ENCODE measurements around the gene HOXA4.

Gene HOXA4

GRCh38 chr7:27130540-27131389, at the start of gene HOXA4:
TSS of gene HOXA4 (minus strand) at chr7:27130757. CDS start at chr7:27130733, 24 bp downstream.
- peak; percentile 80 to 84 for DNase-seq

- DNase-seq = peak; percentile 52 to 65
Measured at GRCh38 chr7:27179503-27180430, 49.2 kb upstream of the HOXA4 start.

- no peak for DNase-seq
Measured at GRCh38 chr7:27179030-27179429, 48.5 kb upstream of the HOXA4 start.

GRCh38 chr7:27178366-27178765, 47.8 kb upstream of the HOXA4 start:
- DNase-seq = no peak

- no peak for DNase-seq
Measured at GRCh38 chr7:27177795-27178320, 47.3 kb upstream of the HOXA4 start.

- DNase-seq = no peak
Measured at GRCh38 chr7:27176962-27177794, 46.6 kb upstream of the HOXA4 start.

- DNase-seq = no peak
Measured at GRCh38 chr7:27176524-27176845, 45.9 kb upstream of the HOXA4 start.

GRCh38 chr7:27175626-27176523, 45.3 kb upstream of the HOXA4 start:
- no peak for DNase-seq

GRCh38 chr7:27174874-27175625, 44.5 kb upstream of the HOXA4 start:
- no peak for DNase-seq

- DNase-seq = no peak
Measured at GRCh38 chr7:27173956-27174873, 43.7 kb upstream of the HOXA4 start, which contains the start of gene HOXA10. TSS of gene HOXA10 (minus strand) at chr7:27174320. CDS start at chr7:27174306, 14 bp downstream.

- DNase-seq = peak in 1 of 2 donors; percentile 40
Measured at GRCh38 chr7:27173511-27173955, 43.0 kb upstream of the HOXA4 start.

GRCh38 chr7:27172823-27173510, 42.4 kb upstream of the HOXA4 start:
- DNase-seq = no peak

- no peak for DNase-seq
Measured at GRCh38 chr7:27172315-27172774, 41.8 kb upstream of the HOXA4 start.

GRCh38 chr7:27171637-27172314, 41.2 kb upstream of the HOXA4 start:
- DNase-seq = no peak

- no peak for DNase-seq
Measured at GRCh38 chr7:27171325-27171636, 40.7 kb upstream of the HOXA4 start.

GRCh38 chr7:27170426-27171324, 40.1 kb upstream of the HOXA4 start:
- no peak for DNase-seq
